Nephron (organoid): Measurements from ENCODE around the gene TMEM129.

Source experiments
- H3K27ac Mint-ChIP-seq, 3 experiments: 2 replicates each; pipeline ENCODE4 v1.8.0; 2020; ENCODE audit warnings: mixed read lengths in 3 of 3, mild to moderate bottlenecking in 2 of 3, moderate library complexity in 1 of 3
- H3K27me3 Mint-ChIP-seq: 2 replicates; pipeline ENCODE4 v1.8.0; 2021; ENCODE audit warnings: low read depth, mild to moderate bottlenecking, moderate library complexity, mixed read lengths
- H3K36me3 Mint-ChIP-seq: 2 replicates; pipeline ENCODE4 v1.8.0; 2020; ENCODE audit warnings: low read depth, mixed read lengths
- H3K4me1 Mint-ChIP-seq: 2 replicates; pipeline ENCODE4 v1.8.0; 2020; ENCODE audit warnings: mixed read lengths
- H3K4me3 Mint-ChIP-seq, 3 experiments: 2 replicates each; pipeline ENCODE4 v1.8.0; 2020; ENCODE audit warnings: mild to moderate bottlenecking in 3 of 3, mixed read lengths in 3 of 3, moderate library complexity in 2 of 3
- H3K9me3 Mint-ChIP-seq: 2 replicates; pipeline ENCODE4 v1.8.0; 2020; ENCODE audit warnings: mixed read lengths
- TF ChIP-seq, protein P1 (sequence below), 3 experiments: fragments of 200-600 bp; sonication (generic); IDR thresholded peaks; one replicate each; pipeline ENCODE4 v1.5.0; 2021; ENCODE audit warnings: antibody characterized with exemption in 3 of 3; ENCODE audit not compliant: unreplicated experiment in 3 of 3

The TMEM129 gene

DNA sequence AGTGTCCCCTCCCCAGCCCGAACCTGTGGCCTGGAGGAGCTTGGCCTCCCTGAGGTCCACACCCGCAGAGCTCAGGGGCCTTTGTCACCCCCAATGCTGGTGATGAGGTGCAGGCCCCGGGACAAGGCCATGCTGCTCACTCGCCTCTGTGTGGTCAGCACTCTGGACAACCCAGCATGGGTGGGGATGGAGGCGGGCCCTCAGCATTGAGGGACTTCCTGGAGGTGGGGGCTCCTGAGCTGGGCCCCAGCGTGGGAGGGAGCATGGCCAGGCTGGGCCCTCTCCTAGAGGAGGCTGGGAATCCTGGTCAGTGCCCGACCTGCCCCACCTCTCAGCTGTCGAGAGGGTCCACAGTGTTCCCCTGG is 30.8 kb upstream of the TMEM129 start:
- no peaks in the 10 kb centered on the region for H3K27me3 Mint-ChIP-seq
- no peak overlapping the region for H3K27ac Mint-ChIP-seq
- no peaks in the 10 kb centered on the region for H3K9me3 Mint-ChIP-seq
- H3K4me3 Mint-ChIP-seq, result no peak overlapping the region
- H3K36me3 Mint-ChIP-seq, result no peaks in the 10 kb centered on the region
- no peaks in the 10 kb centered on the region for H3K4me1 Mint-ChIP-seq
- TF ChIP-seq, protein P1, sequence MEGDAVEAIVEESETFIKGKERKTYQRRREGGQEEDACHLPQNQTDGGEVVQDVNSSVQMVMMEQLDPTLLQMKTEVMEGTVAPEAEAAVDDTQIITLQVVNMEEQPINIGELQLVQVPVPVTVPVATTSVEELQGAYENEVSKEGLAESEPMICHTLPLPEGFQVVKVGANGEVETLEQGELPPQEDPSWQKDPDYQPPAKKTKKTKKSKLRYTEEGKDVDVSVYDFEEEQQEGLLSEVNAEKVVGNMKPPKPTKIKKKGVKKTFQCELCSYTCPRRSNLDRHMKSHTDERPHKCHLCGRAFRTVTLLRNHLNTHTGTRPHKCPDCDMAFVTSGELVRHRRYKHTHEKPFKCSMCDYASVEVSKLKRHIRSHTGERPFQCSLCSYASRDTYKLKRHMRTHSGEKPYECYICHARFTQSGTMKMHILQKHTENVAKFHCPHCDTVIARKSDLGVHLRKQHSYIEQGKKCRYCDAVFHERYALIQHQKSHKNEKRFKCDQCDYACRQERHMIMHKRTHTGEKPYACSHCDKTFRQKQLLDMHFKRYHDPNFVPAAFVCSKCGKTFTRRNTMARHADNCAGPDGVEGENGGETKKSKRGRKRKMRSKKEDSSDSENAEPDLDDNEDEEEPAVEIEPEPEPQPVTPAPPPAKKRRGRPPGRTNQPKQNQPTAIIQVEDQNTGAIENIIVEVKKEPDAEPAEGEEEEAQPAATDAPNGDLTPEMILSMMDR (IDR thresholded peaks at IDR 0.05; ENCODE audit: unreplicated experiment in 3 of 3), result no peak

DNA sequence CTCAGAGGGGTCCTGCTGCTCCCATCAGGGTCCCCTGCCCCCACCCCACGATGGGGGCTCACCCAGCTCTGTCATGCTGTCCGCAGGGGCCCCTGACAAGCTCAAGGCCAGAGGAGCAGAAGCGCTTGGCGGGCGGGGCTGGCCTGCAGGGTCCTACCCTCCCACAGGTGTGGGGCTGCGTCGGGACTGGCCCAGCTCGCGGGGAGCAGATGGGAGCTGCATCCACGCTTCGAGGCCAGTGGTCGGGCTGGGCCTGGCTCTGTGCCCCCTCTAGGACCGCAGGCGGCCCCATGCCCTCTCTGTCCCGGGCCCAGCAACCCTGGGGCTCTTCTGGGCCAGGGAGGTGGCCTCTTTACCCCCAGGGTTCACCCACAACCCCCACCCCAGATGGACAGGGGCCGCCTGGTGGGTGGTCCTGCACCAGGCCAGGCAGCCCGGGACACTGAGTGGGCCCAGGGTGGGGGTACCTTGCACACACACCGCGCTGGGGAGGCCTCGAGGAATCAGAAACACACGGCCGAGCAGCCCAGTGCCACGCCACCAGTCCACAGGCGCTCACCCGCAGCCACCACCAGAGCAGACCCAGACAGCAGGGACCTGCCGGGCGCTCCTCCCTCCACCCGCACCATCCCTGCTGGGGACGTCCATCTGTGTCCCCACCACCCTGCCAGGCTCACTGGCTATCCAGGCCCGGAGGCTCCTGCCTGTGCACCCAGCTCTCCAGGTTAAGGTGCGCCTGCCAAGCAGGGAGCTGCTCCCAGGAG is 30.2 kb upstream of the TMEM129 start:
- H3K4me3 Mint-ChIP-seq, result no peak overlapping the region
- H3K4me1 Mint-ChIP-seq, result no peaks in the 10 kb centered on the region
- TF ChIP-seq, protein P1 (IDR thresholded peaks at IDR 0.05; ENCODE audit: unreplicated experiment in 3 of 3), result no peak
- H3K9me3 Mint-ChIP-seq, result no peaks in the 10 kb centered on the region
- no peak overlapping the region for H3K27ac Mint-ChIP-seq
- no peaks in the 10 kb centered on the region for H3K27me3 Mint-ChIP-seq
- H3K36me3 Mint-ChIP-seq, result no peaks in the 10 kb centered on the region

DNA sequence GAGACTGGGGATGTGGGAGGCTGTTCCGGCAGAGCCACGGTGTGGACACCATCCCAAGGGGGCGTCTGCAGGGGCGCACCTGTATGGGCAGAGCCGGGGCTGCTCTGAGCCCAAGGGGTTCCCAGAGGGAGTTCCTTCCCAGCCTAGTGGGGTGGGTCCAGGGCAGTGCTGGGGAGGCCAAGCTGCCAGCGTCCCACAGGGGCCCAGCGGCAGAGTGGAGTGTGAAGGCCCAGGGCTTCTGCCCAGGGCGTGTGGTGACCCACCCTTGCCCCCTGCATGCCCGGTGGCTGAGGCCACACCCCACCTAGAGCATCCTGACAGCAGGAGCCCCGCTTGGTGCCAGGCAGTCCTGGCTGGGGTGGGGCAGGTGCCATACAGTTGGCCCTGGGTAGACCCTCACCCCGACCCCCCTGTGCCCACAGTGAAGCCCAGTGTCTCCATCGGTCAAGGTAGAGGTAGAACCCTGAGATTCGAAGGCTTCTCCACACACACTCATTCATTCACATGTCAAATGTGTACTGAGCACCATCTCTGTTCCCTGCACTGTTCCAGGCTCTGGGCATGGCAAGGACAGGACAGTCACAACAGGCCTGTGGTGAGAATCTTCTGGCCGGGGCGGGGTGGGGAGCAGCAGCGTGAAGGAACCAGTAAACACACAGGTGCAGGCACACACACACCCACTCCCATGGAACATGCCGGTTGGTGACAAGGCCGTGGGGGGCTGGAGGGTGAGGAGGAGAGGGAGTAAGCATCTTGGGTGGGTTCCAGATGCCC is 29.4 kb upstream of the TMEM129 start:
- TF ChIP-seq, protein P1 (IDR thresholded peaks at IDR 0.05; ENCODE audit: unreplicated experiment in 3 of 3), result no peak
- H3K27me3 Mint-ChIP-seq, result no peaks in the 10 kb centered on the region

DNA sequence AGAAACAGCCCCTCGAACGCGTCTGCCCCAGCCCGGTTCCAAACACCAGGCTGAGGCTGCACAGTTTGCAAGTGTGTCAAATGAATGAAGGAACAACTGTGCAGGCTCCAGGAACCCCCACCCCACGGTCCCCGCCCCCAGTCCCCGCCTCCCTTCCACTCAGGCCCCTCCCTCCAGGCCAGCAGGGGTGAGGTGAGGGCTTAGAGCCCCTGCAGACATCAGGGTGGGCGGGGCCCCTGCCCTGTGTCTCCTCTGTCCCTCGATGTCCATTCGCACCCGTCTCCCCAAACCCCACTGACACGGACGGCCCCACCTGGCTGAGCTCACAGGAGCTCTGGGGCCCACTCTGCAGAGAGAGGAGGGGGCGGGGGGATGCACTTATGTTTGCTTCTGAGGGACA is 28.7 kb upstream of the TMEM129 start:
- H3K9me3 Mint-ChIP-seq, result no peaks in the 10 kb centered on the region
- H3K27ac Mint-ChIP-seq, result no peak overlapping the region
- H3K4me3 Mint-ChIP-seq, result no peak overlapping the region
- no peaks in the 10 kb centered on the region for H3K4me1 Mint-ChIP-seq
- TF ChIP-seq, protein P1 (IDR thresholded peaks at IDR 0.05; ENCODE audit: unreplicated experiment in 3 of 3), result no peak
- no peaks in the 10 kb centered on the region for H3K27me3 Mint-ChIP-seq
- peaks cover 3% of the 10 kb centered on the region for H3K36me3 Mint-ChIP-seq

More for the DNA sequence above, 29.4 kb upstream of the TMEM129 start:
- no peaks in the 10 kb centered on the region for H3K9me3 Mint-ChIP-seq
- no peak overlapping the region for H3K27ac Mint-ChIP-seq
- H3K36me3 Mint-ChIP-seq, result no peaks in the 10 kb centered on the region
- H3K4me1 Mint-ChIP-seq, result no peaks in the 10 kb centered on the region
- H3K4me3 Mint-ChIP-seq, result no peak overlapping the region

DNA sequence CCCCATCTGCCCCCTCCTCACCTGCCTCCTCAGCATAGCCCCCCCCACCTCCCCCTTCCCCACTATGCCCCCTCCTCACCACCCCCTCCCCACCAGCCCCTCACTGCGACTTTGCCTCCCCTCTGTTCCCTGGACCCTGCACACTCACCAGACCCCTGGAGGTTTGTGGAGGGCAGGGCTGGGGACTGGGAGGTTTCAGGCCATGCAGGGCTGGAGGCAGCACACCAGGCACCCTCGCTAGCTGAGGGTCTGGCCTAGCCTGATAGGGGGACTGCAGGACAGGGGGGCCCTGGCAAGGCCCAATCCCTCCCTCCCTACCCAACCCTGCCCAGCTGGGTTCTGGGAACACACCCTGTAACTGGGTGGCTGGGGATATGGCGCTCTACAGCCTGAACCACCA is 28.2 kb upstream of the TMEM129 start:
- H3K9me3 Mint-ChIP-seq, result no peaks in the 10 kb centered on the region
- H3K27ac Mint-ChIP-seq, result no peak overlapping the region
- H3K4me1 Mint-ChIP-seq, result no peaks in the 10 kb centered on the region
- peaks cover 4% of the 10 kb centered on the region for H3K36me3 Mint-ChIP-seq
- TF ChIP-seq, protein P1 (IDR thresholded peaks at IDR 0.05; ENCODE audit: unreplicated experiment in 3 of 3), result no peak
- no peaks in the 10 kb centered on the region for H3K27me3 Mint-ChIP-seq
- no peak overlapping the region for H3K4me3 Mint-ChIP-seq
